T-helper 17 cell (primary cell): Measurements from ENCODE around the gene ACOT7. TPM values are rescaled to one million over a fixed set of nuclear protein-coding genes. Genes with fewer than 3 reads are reported as not detected.

ENCODE experiments used
- ATAC-seq: fragments of 150-1000 bp; cut with Tn5 transposase; 2 replicates; pipeline ENCODE4 v1.10.0; 2021; ENCODE audit warnings: mild to moderate bottlenecking, moderate library complexity
- DNase-seq, 3 donors: peaks; one replicate each; pipeline versions ENCODE4 v3.0.0 to v3.0.0-alpha.2; 2020 to 2021
- H3K9me3 ChIP-seq: one replicate; pipeline ENCODE4 v1.7.0; 2013; ENCODE audit warnings: low read length, mild to moderate bottlenecking; ENCODE audit not compliant: control insufficient read depth, poor library complexity, severe bottlenecking
- H3K27ac Mint-ChIP-seq: one replicate; pipeline ENCODE4 v1.8.0; 2022; ENCODE audit warnings: mild to moderate bottlenecking, moderate library complexity, mixed read lengths
- H3K27me3 Mint-ChIP-seq: one replicate; pipeline ENCODE4 v1.8.0; 2022; ENCODE audit warnings: mixed read lengths
- H3K36me3 Mint-ChIP-seq: one replicate; pipeline ENCODE4 v1.8.0; 2022; ENCODE audit warnings: low read depth, mixed read lengths
- H3K4me1 Mint-ChIP-seq: one replicate; pipeline ENCODE4 v1.8.0; 2022; ENCODE audit warnings: mild to moderate bottlenecking, mixed read lengths
- H3K4me3 Mint-ChIP-seq: one replicate; pipeline ENCODE4 v1.8.0; 2022; ENCODE audit warnings: mild to moderate bottlenecking, moderate library complexity, mixed read lengths
- total RNA-seq, 4 donors: library from RNA in 2 of 4; stranded (reverse) in 2 of 4; gene quantifications; one replicate each; pipeline ENCODE4 v1.2.3 and lab custom pipeline; 2022 to 2026

Gene ACOT7
- total RNA-seq, 2 donors from 2014 or later, result 4.9 to 7.1 TPM

- DNase-seq (no peak), ATAC-seq (no peak)
- no peaks in the 10 kb centered on the region for H3K36me3 Mint-ChIP-seq
- H3K4me1 Mint-ChIP-seq, result no peaks in the 10 kb centered on the region
- H3K27me3 Mint-ChIP-seq, result no peaks in the 10 kb centered on the region
- no peak overlapping the region for H3K27ac Mint-ChIP-seq
- no peak overlapping the region for H3K4me3 Mint-ChIP-seq
- no peaks in the 10 kb centered on the region for H3K9me3 ChIP-seq
Observed at GRCh38 chr1:6267686-6268322, 125.8 kb downstream of the ACOT7 start.

- no peak for ATAC-seq
- H3K4me3 Mint-ChIP-seq, result no peak overlapping the region
- DNase-seq, result no peak
- H3K27me3 Mint-ChIP-seq, result peaks cover 4% of the 10 kb centered on the region
- no peaks in the 10 kb centered on the region for H3K4me1 Mint-ChIP-seq
- no peaks in the 10 kb centered on the region for H3K9me3 ChIP-seq
- H3K27ac Mint-ChIP-seq, result no peak overlapping the region
- H3K36me3 Mint-ChIP-seq, result no peaks in the 10 kb centered on the region
Observed at GRCh38 chr1:6266641-6267040, 126.9 kb downstream of the ACOT7 start.

- no peak for ATAC-seq
- H3K27ac Mint-ChIP-seq, result no peak overlapping the region
- no peak for DNase-seq
Observed at GRCh38 chr1:6265151-6265550, 128.4 kb downstream of the ACOT7 start.

GRCh38 chr1:6263716-6264115 lies 129.9 kb downstream of the ACOT7 start:
- Mint-ChIP-seq H3K27me3 (peaks cover 11% of the 10 kb centered on the region), H3K4me1 (peaks cover 2% of the 10 kb centered on the region), H3K36me3 (no peaks in the 10 kb centered on the region), H3K4me3 (no peak overlapping the region), H3K27ac (no peak overlapping the region)
- DNase-seq (no peak), ATAC-seq (no peak)
- no peaks in the 10 kb centered on the region for H3K9me3 ChIP-seq

More at GRCh38 chr1:6265151-6265550, 128.4 kb downstream of the ACOT7 start:
- Mint-ChIP-seq H3K4me3 (no peak overlapping the region), H3K4me1 (no peaks in the 10 kb centered on the region), H3K27me3 (peaks cover 4% of the 10 kb centered on the region), H3K36me3 (no peaks in the 10 kb centered on the region)
- no peaks in the 10 kb centered on the region for H3K9me3 ChIP-seq

GRCh38 chr1:6262555-6263420 lies 130.8 kb downstream of the ACOT7 start:
- no peaks in the 10 kb centered on the region for H3K9me3 ChIP-seq
- Mint-ChIP-seq H3K4me1 (peaks cover 2% of the 10 kb centered on the region), H3K36me3 (no peaks in the 10 kb centered on the region), H3K27me3 (peaks cover 11% of the 10 kb centered on the region), H3K4me3 (no peak overlapping the region), H3K27ac (no peak overlapping the region)
- ATAC-seq, result no peak
- no peak for DNase-seq

GRCh38 chr1:6261615-6261995 lies 132.0 kb downstream of the ACOT7 start:
- Mint-ChIP-seq H3K36me3 (no peaks in the 10 kb centered on the region), H3K27me3 (peaks cover 16% of the 10 kb centered on the region), H3K27ac (no peak overlapping the region), H3K4me1 (peaks cover 2% of the 10 kb centered on the region), H3K4me3 (peak overlapping the region; percentile 65)
- H3K9me3 ChIP-seq, result no peaks in the 10 kb centered on the region
- ATAC-seq (no peak), DNase-seq (no peak)

- Mint-ChIP-seq H3K36me3 (no peaks in the 10 kb centered on the region), H3K4me1 (peaks cover 2% of the 10 kb centered on the region), H3K27me3 (peaks cover 16% of the 10 kb centered on the region), H3K4me3 (peak within 1 kb of the TSS; percentile 65), H3K27ac (no peak within 1 kb of the TSS)
- ATAC-seq (peak; percentile 66), DNase-seq (peak; percentile 25 to 46 (median 26))
- H3K9me3 ChIP-seq, result no peaks in the 10 kb centered on the region
Observed at GRCh38 chr1:6260961-6261614, 132.5 kb downstream of the ACOT7 start, which contains the start of gene GPR153. TSS of gene GPR153 (minus strand) at chr1:6261098. CDS start at chr1:6254905, 6,193 bp downstream.

GRCh38 chr1:6260433-6260934 lies 133.1 kb downstream of the ACOT7 start:
- H3K36me3 Mint-ChIP-seq, result no peaks in the 10 kb centered on the region
- peak overlapping the region; percentile 57 for H3K4me3 Mint-ChIP-seq
- H3K9me3 ChIP-seq, result no peaks in the 10 kb centered on the region
- peaks cover 16% of the 10 kb centered on the region for H3K27me3 Mint-ChIP-seq
- DNase-seq (no peak), ATAC-seq (peak; percentile 43)
- no peak overlapping the region for H3K27ac Mint-ChIP-seq
- H3K4me1 Mint-ChIP-seq, result peaks cover 2% of the 10 kb centered on the region

- ATAC-seq (peak; percentile 81), DNase-seq (peak; percentile 59 to 70 (median 63))
- peaks cover 2% of the 10 kb centered on the region for H3K4me1 Mint-ChIP-seq
- H3K4me3 Mint-ChIP-seq, result peak overlapping the region; percentile 57
- peaks cover 16% of the 10 kb centered on the region for H3K27me3 Mint-ChIP-seq
- H3K27ac Mint-ChIP-seq, result no peak overlapping the region
- no peaks in the 10 kb centered on the region for H3K9me3 ChIP-seq
- no peaks in the 10 kb centered on the region for H3K36me3 Mint-ChIP-seq
Observed at GRCh38 chr1:6259491-6260362, 133.8 kb downstream of the ACOT7 start.

GRCh38 chr1:6258675-6259074 lies 134.9 kb downstream of the ACOT7 start:
- DNase-seq, result no peak
- H3K4me1 Mint-ChIP-seq, result peaks cover 2% of the 10 kb centered on the region

GRCh38 chr1:6257541-6258069 lies 136.0 kb downstream of the ACOT7 start:
- Mint-ChIP-seq H3K36me3 (no peaks in the 10 kb centered on the region), H3K4me1 (peaks cover 2% of the 10 kb centered on the region), H3K27ac (peak overlapping the region; percentile 21), H3K27me3 (peaks cover 16% of the 10 kb centered on the region), H3K4me3 (no peak overlapping the region)
- no peaks in the 10 kb centered on the region for H3K9me3 ChIP-seq
- no peak for DNase-seq
- no peak for ATAC-seq

More at GRCh38 chr1:6258675-6259074, 134.9 kb downstream of the ACOT7 start:
- Mint-ChIP-seq H3K27me3 (peaks cover 16% of the 10 kb centered on the region), H3K36me3 (no peaks in the 10 kb centered on the region), H3K27ac (no peak overlapping the region), H3K4me3 (peak overlapping the region; percentile 57)
- no peak for ATAC-seq
- H3K9me3 ChIP-seq, result no peaks in the 10 kb centered on the region

- H3K9me3 ChIP-seq, result no peaks in the 10 kb centered on the region
- Mint-ChIP-seq H3K27ac (no peak overlapping the region), H3K27me3 (peaks cover 14% of the 10 kb centered on the region), H3K4me3 (no peak overlapping the region), H3K4me1 (peaks cover 2% of the 10 kb centered on the region), H3K36me3 (no peaks in the 10 kb centered on the region)
- DNase-seq (no peak), ATAC-seq (no peak)
Observed at GRCh38 chr1:6256645-6257044, 136.9 kb downstream of the ACOT7 start.
